Gastroesophageal sphincter (tissue), 3 donors: ENCODE data around the gene CREB3L4.

Experiments
- CTCF ChIP-seq, 4 experiments: fragments of 200-600 bp in 2 of 4; fragments of 450-650 bp in 2 of 4; sonication (generic) in 1 of 4; IDR thresholded peaks; one replicate each; pipeline ENCODE4 v1.5.1; 2017 to 2019; ENCODE audit warnings: antibody characterized with exemption in 4 of 4, mild to moderate bottlenecking in 2 of 4, moderate library complexity in 2 of 4
- EP300 ChIP-seq: sonication (generic); formaldehyde crosslinking; IDR thresholded peaks from one replicate; pipeline ENCODE4 v1.6.1; 2017; ENCODE audit warnings: antibody characterized with exemption, mild to moderate bottlenecking
- POLR2A ChIP-seq, 2 donors: fragments of 450-650 bp; IDR thresholded peaks; one replicate each; pipeline ENCODE4 v1.6.1; 2017; ENCODE audit warnings: antibody characterized with exemption in 2 of 2, mild to moderate bottlenecking in 2 of 2, moderate library complexity in 1 of 2

- TF ChIP-seq CTCF (IDR thresholded peaks at IDR 0.05) (no peak), POLR2A (IDR thresholded peaks at IDR 0.05) (no peak), EP300 (no peak)
Observed at GRCh38 chr1:153929426-153929825, 38.3 kb upstream of the CREB3L4 start.
